ENCODE data around the gene ZNF831.

Gene ZNF831

GRCh38 chr20:59163631-59164530 lies at the start of gene ZNF831:
TSS of gene ZNF831 (plus strand) at chr20:59163821. CDS start at chr20:59191020, 27,199 bp downstream.
- DNase-seq (ENCODE audit: low read depth), result peak; percentile 16
- H3K4me3 ChIP-seq (ENCODE audit: low read depth, low read length), result no peak within 1 kb of the TSS
- TF ChIP-seq, protein P1, sequence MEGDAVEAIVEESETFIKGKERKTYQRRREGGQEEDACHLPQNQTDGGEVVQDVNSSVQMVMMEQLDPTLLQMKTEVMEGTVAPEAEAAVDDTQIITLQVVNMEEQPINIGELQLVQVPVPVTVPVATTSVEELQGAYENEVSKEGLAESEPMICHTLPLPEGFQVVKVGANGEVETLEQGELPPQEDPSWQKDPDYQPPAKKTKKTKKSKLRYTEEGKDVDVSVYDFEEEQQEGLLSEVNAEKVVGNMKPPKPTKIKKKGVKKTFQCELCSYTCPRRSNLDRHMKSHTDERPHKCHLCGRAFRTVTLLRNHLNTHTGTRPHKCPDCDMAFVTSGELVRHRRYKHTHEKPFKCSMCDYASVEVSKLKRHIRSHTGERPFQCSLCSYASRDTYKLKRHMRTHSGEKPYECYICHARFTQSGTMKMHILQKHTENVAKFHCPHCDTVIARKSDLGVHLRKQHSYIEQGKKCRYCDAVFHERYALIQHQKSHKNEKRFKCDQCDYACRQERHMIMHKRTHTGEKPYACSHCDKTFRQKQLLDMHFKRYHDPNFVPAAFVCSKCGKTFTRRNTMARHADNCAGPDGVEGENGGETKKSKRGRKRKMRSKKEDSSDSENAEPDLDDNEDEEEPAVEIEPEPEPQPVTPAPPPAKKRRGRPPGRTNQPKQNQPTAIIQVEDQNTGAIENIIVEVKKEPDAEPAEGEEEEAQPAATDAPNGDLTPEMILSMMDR (IDR thresholded peaks at IDR 0.05; ENCODE audit: insufficient read depth, low read depth, low read length, missing control alignments), result no peak

DNA sequence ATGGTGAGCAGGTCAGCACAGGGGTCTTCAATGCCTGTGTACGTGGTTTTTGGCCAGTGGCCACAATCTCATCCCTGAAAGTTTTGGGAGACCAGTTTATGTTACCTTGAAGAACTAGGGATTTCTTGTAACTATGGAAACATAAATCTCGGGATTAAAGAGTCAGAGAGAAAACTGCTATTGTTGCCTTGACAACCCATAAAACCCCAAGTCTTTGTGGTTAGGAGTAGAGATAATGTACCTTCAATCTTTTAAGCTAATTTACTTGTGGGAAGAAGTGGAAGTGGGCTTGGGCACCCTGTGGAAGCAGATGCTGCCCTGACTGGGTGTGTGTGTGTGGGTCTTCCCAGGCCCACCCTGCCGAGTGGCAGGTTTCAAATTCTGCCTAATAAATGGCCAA lies 46.1 kb upstream of the ZNF831 start:
- no peak for DNase-seq (ENCODE audit: low read depth)
- TF ChIP-seq, protein P1 (IDR thresholded peaks at IDR 0.05; ENCODE audit: insufficient read depth, low read depth, low read length, missing control alignments), result no peak
- no peak overlapping the region for H3K4me3 ChIP-seq (ENCODE audit: low read depth, low read length)

GRCh38 chr20:59118855-59119254 lies 44.8 kb upstream of the ZNF831 start:
- TF ChIP-seq, protein P1 (IDR thresholded peaks at IDR 0.05; ENCODE audit: insufficient read depth, low read depth, low read length, missing control alignments), result no peak
- H3K4me3 ChIP-seq (ENCODE audit: low read depth, low read length), result no peak overlapping the region
- DNase-seq (ENCODE audit: low read depth), result no peak

GRCh38 chr20:59120491-59120890 lies 43.1 kb upstream of the ZNF831 start:
- H3K4me3 ChIP-seq (ENCODE audit: low read depth, low read length), result no peak overlapping the region
- peak; percentile 44 for DNase-seq (ENCODE audit: low read depth)
- TF ChIP-seq, protein P1 (IDR thresholded peaks at IDR 0.05; ENCODE audit: insufficient read depth, low read depth, low read length, missing control alignments), result no peak

DNA sequence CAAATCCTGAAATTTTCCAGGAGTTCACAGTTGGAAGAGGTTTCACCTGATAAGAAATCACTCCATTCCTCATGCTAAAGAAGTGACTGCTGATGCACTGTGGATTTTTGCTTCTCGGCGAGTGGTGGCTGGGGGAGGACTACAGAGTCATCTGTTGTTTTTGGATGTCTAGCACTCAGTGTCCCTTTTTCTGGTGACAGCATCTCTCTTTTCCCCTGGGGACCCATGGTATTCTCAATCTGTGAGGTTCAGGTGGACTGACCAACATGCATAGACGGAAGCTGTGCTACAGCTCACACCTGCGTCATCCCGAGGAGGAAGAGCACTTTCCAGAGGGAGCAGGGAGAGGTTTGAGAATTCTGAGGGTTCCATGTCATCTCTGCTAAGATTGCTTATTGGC lies 42.7 kb upstream of the ZNF831 start:
- H3K4me3 ChIP-seq (ENCODE audit: low read depth, low read length), result no peak overlapping the region
- TF ChIP-seq, protein P1 (IDR thresholded peaks at IDR 0.05; ENCODE audit: insufficient read depth, low read depth, low read length, missing control alignments), result no peak
- no peak for DNase-seq (ENCODE audit: low read depth)

- H3K4me3 ChIP-seq (ENCODE audit: low read depth, low read length), result no peak overlapping the region
- DNase-seq (ENCODE audit: low read depth), result no peak
- TF ChIP-seq, protein P1 (IDR thresholded peaks at IDR 0.05; ENCODE audit: insufficient read depth, low read depth, low read length, missing control alignments), result no peak
Measured at GRCh38 chr20:59121714-59122565, 41.7 kb upstream of the ZNF831 start.

All from GM12865 (cell line).